DMS153 (cell line): ENCODE data around the gene MPHOSPH10.
A peak's percentile ranks its signal among the peaks of the same experiment; 100 is the strongest.
"Not testable (repeated sequence)": the region's sequence is repeated elsewhere in the genome, so short reads cannot be mapped to it uniquely, and the experiment has no call there.

Experiments
- DNase-seq: peaks from one replicate; lab custom pipeline; 2025; lab: John Stamatoyannopoulos, UW

The MPHOSPH10 gene, protein sequence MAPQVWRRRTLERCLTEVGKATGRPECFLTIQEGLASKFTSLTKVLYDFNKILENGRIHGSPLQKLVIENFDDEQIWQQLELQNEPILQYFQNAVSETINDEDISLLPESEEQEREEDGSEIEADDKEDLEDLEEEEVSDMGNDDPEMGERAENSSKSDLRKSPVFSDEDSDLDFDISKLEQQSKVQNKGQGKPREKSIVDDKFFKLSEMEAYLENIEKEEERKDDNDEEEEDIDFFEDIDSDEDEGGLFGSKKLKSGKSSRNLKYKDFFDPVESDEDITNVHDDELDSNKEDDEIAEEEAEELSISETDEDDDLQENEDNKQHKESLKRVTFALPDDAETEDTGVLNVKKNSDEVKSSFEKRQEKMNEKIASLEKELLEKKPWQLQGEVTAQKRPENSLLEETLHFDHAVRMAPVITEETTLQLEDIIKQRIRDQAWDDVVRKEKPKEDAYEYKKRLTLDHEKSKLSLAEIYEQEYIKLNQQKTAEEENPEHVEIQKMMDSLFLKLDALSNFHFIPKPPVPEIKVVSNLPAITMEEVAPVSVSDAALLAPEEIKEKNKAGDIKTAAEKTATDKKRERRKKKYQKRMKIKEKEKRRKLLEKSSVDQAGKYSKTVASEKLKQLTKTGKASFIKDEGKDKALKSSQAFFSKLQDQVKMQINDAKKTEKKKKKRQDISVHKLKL

DNA sequence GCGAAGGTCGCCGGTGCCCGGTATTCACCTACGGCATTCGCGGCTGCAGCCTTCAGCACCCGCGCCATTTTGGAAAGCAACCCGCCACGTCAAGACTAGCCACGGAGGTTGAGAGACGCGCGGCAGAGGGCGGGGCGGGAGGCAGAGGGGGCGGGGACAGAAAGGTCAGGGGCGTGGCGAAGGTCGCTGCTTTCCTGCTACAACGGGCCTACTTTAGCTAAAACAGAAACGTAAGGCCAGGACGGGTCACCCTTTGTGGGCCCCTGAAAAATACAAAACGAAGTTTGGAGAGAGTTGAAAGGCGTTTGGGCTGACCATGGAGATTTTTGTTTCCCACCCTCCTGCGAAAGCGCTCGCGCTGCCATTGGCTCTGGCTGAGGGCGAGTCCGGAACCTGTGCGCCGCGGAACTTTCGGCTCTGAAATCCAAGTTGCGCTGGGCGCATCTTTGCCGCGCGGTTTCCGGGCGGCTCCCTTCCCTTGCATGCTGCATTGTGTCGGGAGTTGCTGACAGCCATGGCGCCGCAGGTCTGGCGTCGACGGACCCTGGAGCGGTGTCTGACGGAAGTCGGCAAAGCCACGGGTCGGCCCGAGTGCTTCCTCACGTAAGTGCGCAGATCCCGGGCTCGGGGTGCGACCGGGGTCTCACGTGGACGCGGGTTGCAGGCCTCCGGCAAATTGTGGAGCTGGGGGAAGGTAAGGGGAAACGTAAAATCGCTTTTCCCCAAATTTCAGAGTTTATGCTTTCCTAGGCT, at the start of gene MPHOSPH10, which contains the start of gene MCEE:
MPHOSPH10 (plus strand) TSS at position 483 of the 753 bp plus-strand sequence; CDS start at position 515, 32 bp downstream.
MCEE (minus strand) TSS at position 78 of the 753 bp plus-strand sequence; CDS start at position 68, 10 bp downstream.
- DNase-seq = peak; percentile 80

- no peak for DNase-seq
These were observed 47.8 kb upstream of the MPHOSPH10 start for GRCh38 chr2:71082402-71083252.

- not testable (repeated sequence) for DNase-seq
These were observed 47.1 kb upstream of the MPHOSPH10 start for GRCh38 chr2:71083297-71083696.

- not testable (repeated sequence) for DNase-seq
These were observed 46.6 kb upstream of the MPHOSPH10 start for GRCh38 chr2:71083752-71084312.

DNA sequence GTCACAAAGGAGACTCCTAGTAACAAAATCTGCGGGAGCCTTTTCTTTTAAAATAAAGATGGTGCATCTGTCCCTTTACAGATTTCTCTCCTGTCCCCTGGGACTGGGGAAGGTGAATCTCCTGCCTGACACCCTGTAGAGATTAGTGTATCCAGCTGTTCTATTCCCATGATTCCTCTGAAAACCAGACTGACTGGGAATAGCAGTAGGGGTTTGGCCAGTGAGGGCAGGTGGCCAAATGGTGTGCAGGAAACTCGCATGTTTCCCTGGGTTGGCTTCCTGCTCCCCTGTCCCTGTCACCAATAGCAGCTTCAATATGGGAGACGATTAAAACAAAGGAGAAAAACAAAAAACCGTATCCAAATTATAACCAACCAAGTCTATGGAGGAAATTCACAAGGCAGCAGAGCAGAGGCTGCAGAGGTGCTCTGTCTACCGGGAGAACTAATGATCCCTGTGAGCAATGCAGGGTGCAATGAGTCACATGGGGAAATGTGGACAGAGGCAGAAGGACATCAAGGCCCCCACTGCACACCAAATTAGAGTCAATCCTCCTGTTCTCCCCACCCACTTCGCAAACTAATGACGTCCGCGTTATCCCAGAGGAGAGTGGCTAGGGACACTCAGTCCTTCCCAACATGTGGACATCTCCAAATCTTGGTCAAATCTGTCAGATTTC, 45.0 kb upstream of the MPHOSPH10 start:
- DNase-seq = not testable (repeated sequence)

DNA sequence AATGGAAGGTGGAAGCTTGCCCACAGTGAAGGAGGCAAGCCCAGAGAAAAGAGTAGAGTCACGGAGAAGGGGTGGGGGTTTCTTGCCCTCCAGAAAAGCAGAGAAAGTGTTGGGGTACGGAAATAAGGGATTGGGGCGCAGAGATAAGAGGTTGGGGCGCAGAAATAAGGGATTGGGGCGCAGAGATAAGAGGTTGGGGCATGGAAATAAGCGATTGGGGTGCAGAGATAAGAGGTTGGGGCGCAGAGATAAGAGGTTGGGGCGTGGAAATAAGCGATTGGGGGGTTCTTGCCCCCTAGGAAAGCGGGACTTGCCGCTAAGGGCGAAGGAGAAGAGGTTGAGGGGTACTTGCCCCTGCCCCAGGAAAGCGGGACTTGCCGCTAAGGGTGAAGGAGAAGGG, 41.0 kb upstream of the MPHOSPH10 start:
- DNase-seq = not testable (repeated sequence)

- not testable (repeated sequence) for DNase-seq
These were observed 38.6 kb upstream of the MPHOSPH10 start for GRCh38 chr2:71091808-71092207.

DNA sequence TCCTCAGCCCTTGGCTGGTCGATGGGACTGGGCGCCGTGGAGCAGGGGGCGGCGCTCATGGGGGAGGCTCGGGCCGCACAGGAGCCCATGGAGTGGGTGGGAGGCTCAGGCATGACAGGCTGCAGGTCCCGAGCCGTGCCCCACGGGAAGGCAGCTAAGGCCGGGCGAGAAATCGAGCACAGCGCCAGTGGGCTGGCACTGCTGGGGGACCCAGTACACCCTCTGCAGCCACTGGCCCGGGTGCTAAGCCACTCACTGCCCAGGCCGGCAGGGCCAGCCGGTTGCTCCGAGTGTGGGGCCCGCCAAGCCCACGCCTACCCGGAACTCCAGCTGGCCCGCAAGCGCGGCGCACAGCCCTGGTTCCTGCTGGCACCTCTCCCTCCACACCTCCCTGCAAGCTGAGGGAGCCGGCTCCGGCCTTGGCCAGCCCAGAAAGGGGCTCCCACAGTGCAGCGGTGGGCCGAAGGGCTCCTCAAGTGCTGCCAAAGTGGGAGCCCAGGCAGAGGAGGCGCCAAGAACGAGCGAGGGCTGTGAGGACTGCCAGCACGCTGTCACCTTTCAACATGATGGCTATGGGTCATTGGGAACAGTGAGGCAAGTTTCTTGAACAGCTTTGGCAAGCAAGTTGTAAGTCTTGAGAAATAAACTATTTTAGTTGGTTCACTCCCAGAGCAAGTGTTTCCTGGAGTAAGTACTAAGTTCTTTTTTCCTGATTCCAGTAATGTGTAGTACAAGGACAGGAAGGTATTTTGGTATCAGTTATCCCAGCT, 37.8 kb upstream of the MPHOSPH10 start:
- not testable (repeated sequence) for DNase-seq

DNA sequence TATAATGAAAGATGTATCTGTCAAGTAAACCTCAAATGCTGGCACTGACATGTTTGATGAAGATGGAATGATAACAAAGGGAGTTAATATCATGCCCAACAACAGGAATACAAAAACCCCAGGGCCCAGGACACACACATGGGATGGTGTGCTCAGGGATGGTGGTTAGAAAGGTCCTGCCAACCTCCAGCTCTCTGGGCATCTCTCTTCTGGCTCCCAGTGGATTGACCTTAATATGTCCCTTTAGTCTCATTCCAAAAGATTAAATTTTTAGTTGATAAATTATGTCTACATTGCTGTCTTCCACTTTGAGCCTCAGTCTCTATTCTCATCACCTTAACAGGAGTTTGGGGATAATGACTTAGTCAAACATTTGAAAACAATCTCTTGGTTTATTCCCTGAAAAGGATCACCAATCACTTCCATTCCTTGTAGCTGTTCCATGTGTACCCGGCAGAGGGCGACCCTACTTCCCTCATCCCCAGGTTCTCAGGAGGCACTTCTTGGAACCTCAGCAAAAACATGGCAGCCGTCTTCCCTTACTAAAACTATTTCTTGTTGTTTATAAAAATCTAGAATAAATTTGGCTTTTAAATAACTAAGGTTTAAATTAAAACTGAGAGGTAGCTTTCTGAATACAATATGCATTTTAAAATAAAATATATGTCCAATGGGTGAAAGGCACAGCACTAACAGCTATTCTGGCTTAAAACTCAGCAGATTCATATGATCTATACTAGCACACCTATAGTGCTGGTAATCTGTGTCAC, 30.1 kb upstream of the MPHOSPH10 start:
- peak; percentile 1 for DNase-seq

DNA sequence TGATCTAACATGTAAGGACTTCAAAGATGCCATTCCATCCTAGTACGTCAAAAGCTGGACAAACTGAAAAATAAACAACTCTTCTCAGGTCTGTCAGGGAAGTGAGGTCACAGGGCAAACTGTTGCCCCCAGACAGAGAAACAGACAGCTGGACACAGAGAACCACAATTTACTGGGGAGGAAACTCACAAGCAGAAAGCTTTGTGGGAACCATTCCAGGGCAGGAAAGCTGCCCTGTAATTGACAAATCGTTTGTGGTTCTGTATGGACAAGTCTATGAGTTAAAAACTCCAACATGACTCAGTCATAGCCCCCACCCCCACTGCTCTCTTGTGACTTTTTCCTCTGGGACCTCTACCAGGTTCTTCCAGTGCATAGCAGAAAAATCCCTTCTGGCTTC, 28.8 kb upstream of the MPHOSPH10 start:
- DNase-seq = no peak

- DNase-seq = no peak
These were observed 27.3 kb upstream of the MPHOSPH10 start for GRCh38 chr2:71102981-71103681.

GRCh38 chr2:71103809-71104208, 26.6 kb upstream of the MPHOSPH10 start:
- DNase-seq = no peak

DNA sequence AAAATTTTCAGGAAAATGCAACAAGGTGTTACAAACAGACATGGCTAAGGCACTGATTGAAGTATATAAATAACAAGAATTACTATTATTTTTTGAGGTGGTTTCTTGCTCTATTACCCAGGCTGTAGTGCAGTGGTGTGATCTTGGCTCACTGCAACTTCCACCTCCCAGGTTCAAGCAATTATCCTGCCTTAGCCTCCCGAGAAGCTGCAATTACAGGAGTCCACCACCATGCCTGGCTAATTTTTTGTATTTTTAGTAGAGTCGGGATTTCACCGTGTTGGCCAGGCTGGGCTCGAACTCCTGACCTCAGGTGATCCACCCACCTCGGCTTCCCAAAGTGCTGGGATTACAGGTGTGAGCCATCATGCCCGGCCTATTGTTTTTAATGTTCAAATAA, 24.0 kb upstream of the MPHOSPH10 start:
- not testable (repeated sequence) for DNase-seq

- DNase-seq = no peak
These were observed 22.3 kb upstream of the MPHOSPH10 start for GRCh38 chr2:71108091-71108490.

- DNase-seq = no peak
These were observed 16.6 kb upstream of the MPHOSPH10 start for GRCh38 chr2:71113843-71114242.

DNA sequence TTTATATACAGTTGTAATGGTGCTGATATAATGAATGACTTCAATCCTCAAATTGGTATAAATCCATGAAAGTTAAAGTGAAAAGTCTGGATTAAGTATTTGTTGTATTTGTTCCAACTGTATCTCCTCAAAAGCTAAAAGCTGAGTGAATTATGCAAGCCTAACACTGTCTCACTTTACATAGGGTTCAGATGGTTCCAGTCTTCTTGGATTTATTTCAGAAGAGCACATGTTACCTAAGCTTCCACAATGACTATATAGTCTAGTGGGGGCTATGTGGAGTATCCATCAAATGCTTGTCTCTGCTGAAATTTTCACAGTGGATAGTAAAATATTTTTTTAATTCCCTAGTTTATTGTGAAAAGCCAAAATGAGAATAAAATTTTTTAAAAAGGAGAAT, 13.4 kb upstream of the MPHOSPH10 start:
- no peak for DNase-seq

DNA sequence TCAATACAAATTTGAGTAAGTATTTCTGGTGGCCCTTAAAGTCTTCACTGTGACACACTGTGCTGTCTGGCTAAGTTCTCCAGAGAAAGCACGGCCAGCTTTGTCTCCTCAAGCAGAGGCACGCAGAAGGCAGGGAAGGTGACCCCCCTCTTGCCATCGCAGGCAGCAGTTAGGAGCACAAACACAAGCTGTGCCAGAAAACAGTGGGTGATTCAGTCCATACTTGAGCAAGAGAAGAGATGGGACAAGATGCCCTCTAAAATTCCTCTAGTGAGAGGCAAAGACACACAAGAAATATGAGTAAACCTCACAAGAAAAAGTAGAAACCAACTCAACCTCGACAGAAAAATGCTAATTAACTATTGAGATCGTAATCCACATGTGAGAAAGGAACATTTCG, 10.2 kb upstream of the MPHOSPH10 start:
- no peak for DNase-seq

DNA sequence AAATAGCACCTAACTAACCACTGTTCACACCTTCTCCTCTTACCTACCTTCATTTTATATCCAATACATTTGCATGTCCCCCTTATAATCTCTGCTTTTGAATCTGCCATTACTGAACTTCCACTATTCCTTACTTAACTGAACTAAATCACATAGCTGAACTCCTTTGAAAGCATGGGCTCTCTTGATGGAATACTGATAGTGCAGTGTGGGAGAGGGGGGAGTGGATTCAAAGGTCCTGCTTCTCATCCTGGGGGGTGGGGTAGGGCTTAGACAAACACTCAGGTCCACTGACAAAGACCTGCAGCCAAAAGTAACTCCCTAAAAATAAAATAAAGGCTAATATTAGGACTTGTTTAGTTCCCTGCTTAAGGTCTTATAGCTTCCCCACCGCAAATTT, 9.0 kb upstream of the MPHOSPH10 start:
- no peak for DNase-seq
